CD4-positive, alpha-beta T cell (primary cell): Measurements from ENCODE around the gene ANO9. TPM values are rescaled to one million over a fixed set of nuclear protein-coding genes. Genes with fewer than 3 reads are reported as not detected.

Source experiments
- ATAC-seq: fragments of 200-7000 bp; cut with Tn5 transposase; one replicate; pipeline ENCODE4 v1.10.0; 2022; ENCODE audit warnings: mild to moderate bottlenecking; ENCODE audit not compliant: poor library complexity
- CTCF ChIA-PET: fragments of 350-600 bp; sonication (Branson Sonifier 250); formaldehyde crosslinking; loops from one replicate; lab custom pipeline; 2021; ENCODE audit warnings: antibody characterized with exemption, inconsistent platforms; lab: Charles Lee
- POLR2A ChIA-PET: fragments of 350-600 bp; sonication (Branson Sonifier 250); formaldehyde crosslinking; loops from one replicate; lab custom pipeline; 2021; ENCODE audit warnings: antibody characterized with exemption, inconsistent platforms; lab: Charles Lee
- DNase-seq, 14 experiments: peaks; one replicate each; pipeline ENCODE4 v3.0.0-alpha.2; 2013 to 2020; ENCODE audit warnings: mixed read lengths in 2 of 14
- H3K27ac ChIP-seq, 2 donors: one replicate each; pipeline versions ENCODE4 v1.5.1 to v1.7.0; 2013; ENCODE audit warnings: low read length in 2 of 2, low read depth in 1 of 2, mild to moderate bottlenecking in 1 of 2
- H3K27me3 ChIP-seq, 2 experiments: 1 replicate in 1 of 2; 2 replicates in 1 of 2; pipeline versions ENCODE4 v1.6.1 to v1.7.0; 2013; ENCODE audit warnings: low read length in 2 of 2, control low read depth in 1 of 2, mild to moderate bottlenecking in 1 of 2, moderate library complexity in 1 of 2; ENCODE audit not compliant: insufficient read depth in 2 of 2, control insufficient read depth in 1 of 2
- H3K36me3 ChIP-seq: one replicate; pipeline ENCODE4 v1.6.1; 2013; ENCODE audit warnings: low read length, control low read depth; ENCODE audit not compliant: insufficient read depth
- H3K4me1 ChIP-seq: one replicate; pipeline ENCODE4 v1.6.1; 2013; ENCODE audit warnings: low read length, control low read depth; ENCODE audit not compliant: insufficient read depth
- H3K4me3 ChIP-seq: one replicate; pipeline ENCODE4 v1.5.1; 2013; ENCODE audit warnings: mild to moderate bottlenecking, low read length, moderate library complexity
- H3K9me3 ChIP-seq, 2 experiments: 1 replicate in 1 of 2; 2 replicates in 1 of 2; pipeline versions ENCODE4 v1.6.1 to v1.7.0; 2013; ENCODE audit warnings: low read length in 2 of 2, mild to moderate bottlenecking in 2 of 2, control low read depth in 1 of 2, moderate library complexity in 1 of 2; ENCODE audit not compliant: control insufficient read depth in 1 of 2, insufficient read depth in 1 of 2
- H3K27ac Mint-ChIP-seq: one replicate; pipeline ENCODE4 v1.8.0; 2020; ENCODE audit warnings: mixed read lengths
- H3K27me3 Mint-ChIP-seq: one replicate; pipeline ENCODE4 v1.8.0; 2021; ENCODE audit warnings: mixed read lengths
- H3K36me3 Mint-ChIP-seq: one replicate; pipeline ENCODE4 v1.8.0; 2021; ENCODE audit warnings: low read depth, mixed read lengths
- H3K4me1 Mint-ChIP-seq: one replicate; pipeline ENCODE4 v1.8.0; 2021; ENCODE audit warnings: low read depth, mixed read lengths
- H3K4me3 Mint-ChIP-seq: one replicate; pipeline ENCODE4 v1.8.0; 2020; ENCODE audit warnings: mild to moderate bottlenecking, mixed read lengths
- H3K9me3 Mint-ChIP-seq: one replicate; pipeline ENCODE4 v1.8.0; 2020; ENCODE audit warnings: mixed read lengths
- CTCF ChIP-seq: fragments of 200-600 bp; IDR thresholded peaks from one replicate; pipeline ENCODE4 v1.8.0; 2022; ENCODE audit warnings: antibody characterized with exemption, mild to moderate bottlenecking
- intact Hi-C, 2 experiments: fragments of 100-400 bp; cut with DNase I in 1 of 2; cut with micrococcal nuclease in 1 of 2; formaldehyde crosslinking; loops; one replicate each; pipeline versions ENCODE4 v1.15.1 to v1.9.0; 2023 to 2025; cut with DNase I, micrococcal nuclease
- total RNA-seq, 174 experiments: library from RNA in 2 of 174; stranded (reverse) in 2 of 174; gene quantifications; one replicate each; pipeline ENCODE4 v1.2.3 and lab custom pipeline; 2021 to 2026

ANO9 gene
- total RNA-seq, 2 experiments from 2014 or later = 109 to 114 TPM

GRCh38 chr11:477052-477715, 35.4 kb upstream of the ANO9 start:
- TF ChIP-seq CTCF = no peak
- Histone ChIP-seq H3K27me3 (no peaks in the 10 kb centered on the region), H3K4me1 (no peaks in the 10 kb centered on the region), H3K4me3 (no peak overlapping the region), H3K9me3 (no peaks in the 10 kb centered on the region), H3K36me3 (no peaks in the 10 kb centered on the region), H3K27ac (no peak overlapping the region)
- Mint-ChIP-seq H3K27me3 (no peaks in the 10 kb centered on the region), H3K4me1 (no peaks in the 10 kb centered on the region), H3K9me3 (no peaks in the 10 kb centered on the region), H3K36me3 (no peaks in the 10 kb centered on the region), H3K27ac (no peak overlapping the region), H3K4me3 (no peak overlapping the region)
- no peak for ATAC-seq
- ChIA-PET POLR2A (no interaction called here), CTCF (no interaction called here)
- intact Hi-C loops = no loop called here
- no peak for DNase-seq

- no peak overlapping the region for H3K4me3 ChIP-seq
- no peaks in the 10 kb centered on the region for H3K36me3 Mint-ChIP-seq
Observed at GRCh38 chr11:476416-476815, 34.6 kb upstream of the ANO9 start.

DNA sequence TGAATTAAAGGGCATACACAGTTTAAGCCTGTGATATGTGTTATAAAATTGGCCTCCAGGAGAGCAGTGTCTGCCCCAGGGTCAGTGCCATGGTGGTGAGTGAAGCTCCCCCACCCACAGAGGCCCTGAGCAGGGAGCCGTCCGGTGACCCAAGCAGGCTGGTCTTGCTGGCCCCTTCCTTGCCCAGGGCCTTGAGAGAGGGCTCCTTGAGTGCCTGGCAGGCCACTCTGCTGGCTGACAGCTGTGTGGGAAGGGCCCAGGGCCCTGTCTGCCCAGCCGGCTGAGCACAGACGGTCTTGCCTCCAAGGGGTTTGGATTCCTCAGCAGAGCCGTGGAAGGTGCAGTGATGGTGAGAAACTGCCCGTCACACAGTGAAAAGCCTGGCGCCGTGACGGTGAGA, 34.1 kb upstream of the ANO9 start:
- H3K9me3 Mint-ChIP-seq = no peaks in the 10 kb centered on the region
- Histone ChIP-seq H3K4me1 (no peaks in the 10 kb centered on the region), H3K9me3 (no peaks in the 10 kb centered on the region), H3K27ac (no peak overlapping the region), H3K36me3 (no peaks in the 10 kb centered on the region), H3K4me3 (no peak overlapping the region), H3K27me3 (no peaks in the 10 kb centered on the region)
- ChIA-PET POLR2A (no interaction called here), CTCF (no interaction called here)
- no peaks in the 10 kb centered on the region for H3K36me3 Mint-ChIP-seq
- intact Hi-C loops = no loop called here
- H3K4me1 Mint-ChIP-seq = no peaks in the 10 kb centered on the region
- H3K4me3 Mint-ChIP-seq = no peak overlapping the region
- DNase-seq (no peak), ATAC-seq (no peak)
- TF ChIP-seq CTCF = no peak
- H3K27ac Mint-ChIP-seq = no peak overlapping the region
- no peaks in the 10 kb centered on the region for H3K27me3 Mint-ChIP-seq

More at GRCh38 chr11:476416-476815, 34.6 kb upstream of the ANO9 start:
- POLR2A ChIA-PET = no interaction called here
- ATAC-seq (no peak), DNase-seq (no peak)
- Mint-ChIP-seq H3K9me3 (no peaks in the 10 kb centered on the region), H3K4me3 (no peak overlapping the region), H3K27ac (no peak overlapping the region), H3K4me1 (no peaks in the 10 kb centered on the region), H3K27me3 (no peaks in the 10 kb centered on the region)
- H3K4me1 ChIP-seq = no peaks in the 10 kb centered on the region
- H3K36me3 ChIP-seq = no peaks in the 10 kb centered on the region
- H3K9me3 ChIP-seq = no peaks in the 10 kb centered on the region
- H3K27me3 ChIP-seq = no peaks in the 10 kb centered on the region
- H3K27ac ChIP-seq = no peak overlapping the region
- intact Hi-C loops = no loop called here
- TF ChIP-seq CTCF = no peak
- CTCF ChIA-PET = no interaction called here
